Measurements from ENCODE around the gene IL17RC. TPM values are rescaled to one million over a fixed set of nuclear protein-coding genes. Genes with fewer than 3 reads are reported as not detected.
"Not testable (repeated sequence)": the region's sequence is repeated elsewhere in the genome, so short reads cannot be mapped to it uniquely, and the experiment has no call there.

The IL17RC gene
- total RNA-seq, 1 donor from 2014 or later: 33.2 TPM

GRCh38 chr3:9890249-9891071 is 26.4 kb upstream of the IL17RC start, which contains the start of gene JAGN1:
JAGN1 (plus strand) TSS chr3:9890610; CDS start chr3:9890723, 113 bp downstream.
- ATAC-seq (peak; percentile 98), DNase-seq (ENCODE audit: low spot score) (peak; percentile 93)
- intact Hi-C loops (cut with DNase I): no loop called here

- no peak for ATAC-seq
- intact Hi-C loops (cut with DNase I): no loop called here
- no peak for DNase-seq (ENCODE audit: low spot score)
These were observed 25.8 kb upstream of the IL17RC start for GRCh38 chr3:9891072-9891622.

GRCh38 chr3:9893739-9894138 is 23.2 kb upstream of the IL17RC start:
- ATAC-seq: no peak
- intact Hi-C loops (cut with DNase I): no loop called here
- DNase-seq (ENCODE audit: low spot score): no peak

GRCh38 chr3:9895715-9896114 is 21.2 kb upstream of the IL17RC start:
- intact Hi-C loops (cut with DNase I); DNase-seq (ENCODE audit: low spot score); ATAC-seq: not testable (repeated sequence)

- ATAC-seq; intact Hi-C loops (cut with DNase I); DNase-seq (ENCODE audit: low spot score): not testable (repeated sequence)
These were observed 20.0 kb upstream of the IL17RC start for GRCh38 chr3:9896755-9897407.

GRCh38 chr3:9897408-9898372 is 19.2 kb upstream of the IL17RC start:
- DNase-seq (ENCODE audit: low spot score): no peak
- ATAC-seq: peak; percentile 21
- intact Hi-C loops (cut with DNase I): no loop called here

GRCh38 chr3:9898467-9899241 is 18.2 kb upstream of the IL17RC start:
- no peak for ATAC-seq
- no peak for DNase-seq (ENCODE audit: low spot score)
- intact Hi-C loops (cut with DNase I): no loop called here

GRCh38 chr3:9899289-9899791 is 17.6 kb upstream of the IL17RC start:
- intact Hi-C loops (cut with DNase I): no loop called here
- DNase-seq (ENCODE audit: low spot score): no peak
- ATAC-seq: no peak

- intact Hi-C loops (cut with DNase I); ATAC-seq; DNase-seq (ENCODE audit: low spot score): not testable (repeated sequence)
These were observed 15.9 kb upstream of the IL17RC start for GRCh38 chr3:9900965-9901415.

GRCh38 chr3:9901967-9902366 is 14.9 kb upstream of the IL17RC start:
- DNase-seq (ENCODE audit: low spot score): no peak
- ATAC-seq: no peak
- intact Hi-C loops (cut with DNase I): no loop called here

GRCh38 chr3:9902372-9903237 is 14.3 kb upstream of the IL17RC start, which contains the start of gene IL17RE:
IL17RE (plus strand) TSS chr3:9902848; CDS start chr3:9902933, 85 bp downstream.
- DNase-seq (ENCODE audit: low spot score): no peak
- intact Hi-C loops (cut with DNase I): no loop called here
- peak; percentile 45 for ATAC-seq

- intact Hi-C loops (cut with DNase I): no loop called here
- DNase-seq (ENCODE audit: low spot score) (no peak), ATAC-seq (no peak)
These were observed 13.7 kb upstream of the IL17RC start for GRCh38 chr3:9903238-9903624.

GRCh38 chr3:9903904-9904303 is 13.0 kb upstream of the IL17RC start:
- intact Hi-C loops (cut with DNase I): no loop called here

GRCh38 chr3:9906480-9906879 is 10.4 kb upstream of the IL17RC start:
- DNase-seq (ENCODE audit: low spot score) (no peak), ATAC-seq (no peak)
- intact Hi-C loops (cut with DNase I): no loop called here

More at GRCh38 chr3:9903904-9904303, 13.0 kb upstream of the IL17RC start:
- ATAC-seq: no peak
- no peak for DNase-seq (ENCODE audit: low spot score)

GRCh38 chr3:9908286-9908685 is 8.6 kb upstream of the IL17RC start:
- ATAC-seq: no peak
- no peak for DNase-seq (ENCODE audit: low spot score)
- intact Hi-C loops (cut with DNase I): no loop called here

GRCh38 chr3:9909221-9910013 is 7.5 kb upstream of the IL17RC start:
- intact Hi-C loops (cut with DNase I): loop anchor here (10.0 kb wide), 1 partner anchor 65 kb away; the partner anchor contains the start of gene RPUSD3
- DNase-seq (ENCODE audit: low spot score) (no peak), ATAC-seq (no peak)

Data from sciatic nerve (tissue), 2 donors.